Measurements from ENCODE around the gene LRRC14B. TPM values are rescaled to one million over a fixed set of nuclear protein-coding genes. Genes with fewer than 3 reads are reported as not detected.

Gene LRRC14B
- total RNA-seq, 1 experiment from 2014 or later: not detected

GRCh38 chr5:150746-151145 lies 40.5 kb upstream of the LRRC14B start:
- no peak overlapping the region for H3K27ac Mint-ChIP-seq (ENCODE audit: unreplicated experiment)
- CTCF ChIA-PET: no interaction called here
- no peak for DNase-seq
- H3K27me3 Mint-ChIP-seq (ENCODE audit: unreplicated experiment): peaks cover 40% of the 10 kb centered on the region
- no peak for TF ChIP-seq CTCF (IDR thresholded peaks at IDR 0.05; ENCODE audit: unreplicated experiment)
- intact Hi-C loops (cut with micrococcal nuclease; ENCODE audit: unreplicated experiment): no loop called here
- H3K4me3 Mint-ChIP-seq (ENCODE audit: low read depth, unreplicated experiment): no peak overlapping the region
- H3K36me3 Mint-ChIP-seq (ENCODE audit: insufficient read depth, unreplicated experiment): peaks cover 3% of the 10 kb centered on the region
- no peaks in the 10 kb centered on the region for H3K4me1 Mint-ChIP-seq (ENCODE audit: low read depth, unreplicated experiment)
- no TSS peak for BruUV-seq (replicated peaks)
- peaks cover 21% of the 10 kb centered on the region for H3K9me3 Mint-ChIP-seq (ENCODE audit: low read depth, unreplicated experiment)

- CTCF ChIA-PET: no interaction called here
- no peak for DNase-seq
- TF ChIP-seq CTCF (IDR thresholded peaks at IDR 0.05; ENCODE audit: unreplicated experiment): no peak
- Mint-ChIP-seq H3K9me3 (ENCODE audit: low read depth, unreplicated experiment) (peaks cover 18% of the 10 kb centered on the region), H3K36me3 (ENCODE audit: insufficient read depth, unreplicated experiment) (peaks cover under 1% of the 10 kb centered on the region), H3K4me3 (ENCODE audit: low read depth, unreplicated experiment) (no peak overlapping the region), H3K27ac (ENCODE audit: unreplicated experiment) (no peak overlapping the region), H3K4me1 (ENCODE audit: low read depth, unreplicated experiment) (no peaks in the 10 kb centered on the region), H3K27me3 (ENCODE audit: unreplicated experiment) (peaks cover 49% of the 10 kb centered on the region)
- no TSS peak for BruUV-seq (replicated peaks)
- intact Hi-C loops (cut with micrococcal nuclease; ENCODE audit: unreplicated experiment): no loop called here
Observed at GRCh38 chr5:152077-152476, 39.2 kb upstream of the LRRC14B start.

- TF ChIP-seq CTCF (IDR thresholded peaks at IDR 0.05; ENCODE audit: unreplicated experiment): no peak
- no TSS peak for BruUV-seq (replicated peaks)
- no peaks in the 10 kb centered on the region for H3K36me3 Mint-ChIP-seq (ENCODE audit: insufficient read depth, unreplicated experiment)
- H3K4me3 Mint-ChIP-seq (ENCODE audit: low read depth, unreplicated experiment): no peak overlapping the region
- CTCF ChIA-PET: no interaction called here
- DNase-seq: no peak
- peaks cover 48% of the 10 kb centered on the region for H3K27me3 Mint-ChIP-seq (ENCODE audit: unreplicated experiment)
- no peaks in the 10 kb centered on the region for H3K4me1 Mint-ChIP-seq (ENCODE audit: low read depth, unreplicated experiment)
- intact Hi-C loops (cut with micrococcal nuclease; ENCODE audit: unreplicated experiment): no loop called here
- peaks cover 8% of the 10 kb centered on the region for H3K9me3 Mint-ChIP-seq (ENCODE audit: low read depth, unreplicated experiment)
- no peak overlapping the region for H3K27ac Mint-ChIP-seq (ENCODE audit: unreplicated experiment)
Observed at GRCh38 chr5:153256-153655, 38.0 kb upstream of the LRRC14B start.

GRCh38 chr5:154236-154635 lies 37.1 kb upstream of the LRRC14B start:
- BruUV-seq (replicated peaks): no TSS peak
- Mint-ChIP-seq H3K27me3 (ENCODE audit: unreplicated experiment) (peaks cover 55% of the 10 kb centered on the region), H3K4me1 (ENCODE audit: low read depth, unreplicated experiment) (no peaks in the 10 kb centered on the region), H3K9me3 (ENCODE audit: low read depth, unreplicated experiment) (peaks cover 4% of the 10 kb centered on the region), H3K36me3 (ENCODE audit: insufficient read depth, unreplicated experiment) (no peaks in the 10 kb centered on the region), H3K4me3 (ENCODE audit: low read depth, unreplicated experiment) (no peak overlapping the region), H3K27ac (ENCODE audit: unreplicated experiment) (no peak overlapping the region)
- intact Hi-C loops (cut with micrococcal nuclease; ENCODE audit: unreplicated experiment): no loop called here
- CTCF ChIA-PET: interaction anchor here (0.6 kb wide), 1 partner anchor 9 kb away, joined by 3 read pairs; no protein-coding TSS in a partner anchor
- DNase-seq: no peak
- no peak for TF ChIP-seq CTCF (IDR thresholded peaks at IDR 0.05; ENCODE audit: unreplicated experiment)
